Measurements from ENCODE around the gene ATP11A.

GRCh38 chr13:112832811-112833210, 143.0 kb downstream of the ATP11A start:
- TF ChIP-seq CTCF (IDR thresholded peaks at IDR 0.05; ENCODE audit: low read depth, low read length): no peak
- no peak for TF ChIP-seq EZH2phosphoT487 (IDR thresholded peaks at IDR 0.05; ENCODE audit: low read depth)
